SHP77 (cell line): ENCODE results near the gene BUB1.
"Not testable (repeated sequence)": the region's sequence is repeated elsewhere in the genome, so short reads cannot be mapped to it uniquely, and the experiment has no call there.

Experiments
- DNase-seq, 2 experiments: peaks; one replicate each; lab custom pipeline; 2025; lab: John Stamatoyannopoulos, UW

BUB1 gene

DNA sequence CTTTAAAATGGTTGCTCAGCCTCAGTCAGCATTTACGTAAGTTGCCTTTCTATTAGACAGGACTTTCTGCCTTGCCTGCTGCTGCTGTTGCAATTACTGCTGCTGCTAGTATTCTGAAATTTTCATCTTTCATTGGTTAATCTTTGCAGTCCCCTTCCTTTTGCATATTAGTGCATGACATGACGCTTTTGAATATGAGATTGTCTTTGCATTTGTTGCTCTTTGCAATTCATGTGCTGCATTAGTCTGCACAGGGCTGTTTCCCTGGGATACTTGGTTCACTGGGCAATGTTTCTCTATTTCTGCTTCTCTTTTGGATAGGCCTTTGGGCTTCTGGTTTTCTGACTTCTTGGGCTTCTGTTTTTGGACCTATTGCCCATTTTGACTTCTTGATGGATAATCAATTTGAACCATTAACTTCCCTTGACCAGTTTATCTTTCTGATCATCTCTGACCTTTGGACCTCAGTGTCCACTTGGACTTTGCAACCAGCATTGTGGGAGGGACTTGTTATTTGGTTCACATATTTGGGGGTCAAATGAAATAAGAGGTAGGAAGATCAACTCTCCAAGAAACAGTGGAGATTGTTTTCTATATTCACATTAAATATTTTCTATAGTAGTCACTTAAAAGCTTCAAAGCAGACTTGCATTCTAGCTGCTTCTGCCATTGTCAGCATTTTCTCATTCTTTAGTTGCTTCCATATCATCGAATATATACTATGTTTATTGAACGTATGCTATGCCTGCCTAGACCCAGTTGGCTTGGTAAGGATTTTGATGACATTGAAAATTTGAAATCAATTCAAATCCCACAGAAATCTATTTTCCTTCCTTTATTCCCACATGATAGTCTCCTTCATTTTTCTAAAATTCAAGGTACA lies 12.5 kb upstream of the BUB1 start:
- no peak for DNase-seq

DNA sequence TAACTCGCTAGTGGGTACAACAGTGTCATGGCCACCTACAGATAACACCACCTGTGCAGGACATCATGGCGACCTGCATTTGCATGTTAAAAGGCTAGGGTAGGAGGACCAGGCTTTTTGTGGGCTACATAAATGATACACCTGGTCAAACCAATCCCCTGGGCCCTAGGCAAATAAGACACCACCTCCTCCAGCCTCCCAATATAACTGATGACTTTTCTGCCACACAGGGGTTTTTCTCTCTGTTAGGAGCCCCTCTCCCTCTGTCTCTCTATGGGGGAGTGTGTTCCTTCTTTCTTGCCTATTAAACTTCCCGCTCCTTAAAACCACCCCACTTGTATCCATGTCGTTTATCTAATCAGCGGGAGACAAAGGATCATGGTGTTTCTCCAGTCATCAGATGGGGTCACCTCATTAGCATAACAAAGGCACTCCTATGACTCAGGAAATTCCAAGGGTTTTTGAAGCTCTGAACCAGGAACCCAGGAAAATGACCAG lies 10.8 kb upstream of the BUB1 start:
- no peak for DNase-seq

DNA sequence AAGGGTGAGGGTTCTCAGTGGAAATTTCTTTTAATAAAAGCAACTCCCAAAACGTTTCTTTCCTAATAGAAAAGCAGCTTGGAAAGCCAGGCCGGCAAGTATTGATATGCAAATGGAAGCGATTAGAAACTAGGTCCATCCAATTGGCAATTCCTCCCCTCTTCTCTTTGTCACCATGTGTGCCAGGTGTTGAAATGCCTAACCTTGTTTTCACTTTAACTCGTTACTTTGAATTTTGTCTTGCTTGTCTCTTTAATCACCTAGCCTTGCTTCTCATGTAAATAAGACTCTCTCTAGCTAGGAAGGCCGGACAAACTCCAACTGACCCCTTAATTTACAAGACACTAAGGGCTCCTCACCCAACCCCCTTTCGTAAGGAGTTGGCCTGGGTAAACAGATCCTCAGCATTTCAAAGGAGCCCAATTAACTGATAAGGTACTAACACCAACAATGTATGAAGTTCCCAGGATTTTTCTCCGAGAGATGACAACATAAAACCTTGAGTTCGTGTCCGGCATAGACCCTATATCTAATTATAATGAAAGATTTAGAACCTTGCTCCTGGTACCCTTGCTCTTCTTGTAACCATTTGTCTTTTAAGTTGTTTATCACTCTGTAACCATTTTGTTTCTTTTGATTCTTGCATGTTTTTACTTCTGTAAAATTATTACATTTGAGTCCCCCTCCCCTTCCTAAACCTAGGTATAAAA lies 10.1 kb upstream of the BUB1 start:
- not testable (repeated sequence) for DNase-seq

DNA sequence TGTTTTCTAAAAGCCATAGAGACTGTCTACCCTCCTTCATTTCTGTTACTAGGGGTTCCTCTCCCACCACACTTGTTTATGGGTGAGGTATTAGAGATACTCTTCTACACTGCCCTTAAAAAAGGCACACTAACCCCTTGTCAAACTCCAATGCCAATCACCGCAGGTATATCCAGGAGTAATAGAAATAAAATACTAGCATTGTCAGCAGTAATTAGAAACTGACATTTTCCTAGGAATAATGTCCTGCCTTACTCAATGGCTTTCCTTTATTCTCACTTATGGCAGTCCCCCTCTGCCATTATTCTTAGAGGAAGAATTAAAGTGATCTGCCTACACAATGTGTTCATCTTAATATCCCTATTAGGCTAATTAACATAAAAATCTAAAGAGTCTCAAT lies 5.0 kb upstream of the BUB1 start:
- DNase-seq = no peak

- no peak for DNase-seq
Observed at GRCh38 chr2:110682267-110682666, 4.4 kb upstream of the BUB1 start.

DNA sequence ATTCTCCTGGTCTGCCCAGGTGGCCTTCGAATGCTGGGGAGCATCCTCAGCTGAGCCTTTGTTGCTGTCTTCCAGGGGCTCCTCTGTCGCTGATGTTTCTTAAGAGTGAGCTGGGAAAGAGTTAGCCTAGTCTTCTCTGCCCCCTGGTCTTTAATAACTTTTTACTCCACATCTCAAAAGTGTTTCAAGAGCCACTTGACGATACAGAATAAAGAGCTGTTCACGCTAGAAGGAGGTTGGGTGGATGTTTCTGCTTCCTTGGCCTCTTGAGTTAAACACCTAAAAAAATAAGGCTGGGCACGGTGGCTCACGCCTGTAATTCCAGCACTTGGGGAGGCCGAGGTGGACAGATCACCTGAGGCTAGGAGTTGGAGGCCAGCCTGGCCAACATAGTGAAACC lies 2.8 kb upstream of the BUB1 start:
- DNase-seq = no peak

GRCh38 chr2:110679865-110680264 lies 2.0 kb upstream of the BUB1 start:
- DNase-seq = no peak

DNA sequence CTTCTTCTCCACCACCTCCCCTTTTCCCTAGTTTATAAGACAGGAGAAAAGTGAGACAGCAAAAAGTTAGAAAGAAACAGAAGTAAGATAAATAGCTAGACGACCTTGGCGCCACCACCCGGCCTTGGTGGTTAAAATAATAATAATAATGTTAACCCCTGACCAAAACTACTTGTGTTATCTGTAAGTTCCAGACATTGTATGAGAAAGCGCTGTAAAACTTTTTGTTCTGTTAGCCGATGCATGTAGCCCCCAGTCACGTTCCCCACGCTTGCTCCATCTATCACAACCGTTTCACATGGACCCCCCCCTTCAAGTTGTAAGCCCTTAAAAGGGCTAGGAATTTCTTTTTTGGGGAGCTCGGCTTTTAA lies 1.5 kb upstream of the BUB1 start:
- no peak for DNase-seq

DNA sequence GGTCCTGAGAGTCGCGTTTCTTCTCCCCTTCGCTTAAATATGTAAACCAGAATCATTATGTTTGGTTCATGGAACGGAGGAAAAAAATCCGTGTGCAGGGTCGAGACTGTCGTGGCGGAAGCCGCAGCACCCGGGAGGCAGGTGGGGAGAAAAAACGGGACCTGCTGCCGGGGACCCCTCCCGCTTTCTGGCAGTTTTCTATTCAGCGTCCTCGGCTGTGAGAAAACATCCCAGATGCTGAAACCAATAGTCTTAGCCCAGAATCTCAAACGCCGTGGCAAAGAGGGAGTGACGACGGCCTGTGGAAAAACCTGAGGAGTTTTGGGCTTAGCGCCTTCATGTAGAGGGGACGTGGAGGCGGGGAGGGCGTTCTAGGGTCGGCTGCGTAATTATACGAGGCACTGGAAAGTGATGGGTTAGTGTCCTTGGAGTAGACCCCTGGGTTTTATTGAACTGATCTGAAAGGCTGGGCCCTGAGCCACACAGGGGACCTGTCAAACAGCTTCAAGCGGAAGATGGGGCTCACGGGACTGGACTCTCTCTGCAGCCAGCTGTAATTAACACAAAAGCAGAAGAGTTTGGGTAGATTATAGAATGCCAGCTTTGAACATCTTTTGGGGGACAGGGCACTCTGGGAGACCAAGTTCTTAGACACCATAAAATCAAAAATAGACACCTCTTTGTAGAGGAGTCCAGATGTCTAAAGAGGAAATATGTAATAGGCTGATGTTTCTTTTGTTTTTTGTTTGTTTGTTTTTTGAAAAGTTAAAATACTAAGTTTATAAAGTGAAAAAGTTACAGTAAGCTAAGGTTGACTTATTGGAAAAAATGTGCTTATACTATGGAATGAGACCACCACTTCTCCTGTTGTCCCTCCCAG lies 834 bp upstream of the BUB1 start:
- DNase-seq = peak in 1 of 2 experiments; percentile 4

GRCh38 chr2:110677080-110677479 lies 783 bp downstream of the BUB1 start:
- DNase-seq = no peak

DNA sequence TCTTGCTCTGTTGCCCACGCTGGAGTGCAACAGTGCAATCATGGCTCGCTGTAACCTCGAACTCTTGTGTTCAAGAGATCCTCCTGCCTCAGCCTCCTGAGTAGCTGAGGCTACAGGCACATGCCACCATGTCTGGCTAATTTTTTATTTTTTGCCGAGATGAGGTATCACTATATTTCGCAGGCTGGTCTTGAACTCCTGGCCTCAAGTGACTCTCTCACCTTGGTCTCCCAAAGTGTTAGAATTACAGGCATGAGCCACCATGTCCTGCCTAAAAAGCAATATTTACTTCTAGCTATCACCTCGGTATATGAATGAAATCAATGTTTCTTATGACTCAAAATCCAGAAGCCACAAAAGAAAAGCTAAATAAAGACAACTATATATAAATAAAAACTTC lies 2.2 kb downstream of the BUB1 start:
- DNase-seq = no peak

- no peak for DNase-seq
Observed at GRCh38 chr2:110674620-110675555, 3.0 kb downstream of the BUB1 start.

- DNase-seq = no peak
Observed at GRCh38 chr2:110673201-110673600, 4.7 kb downstream of the BUB1 start.

- DNase-seq = no peak
Observed at GRCh38 chr2:110670826-110671225, 7.0 kb downstream of the BUB1 start.

DNA sequence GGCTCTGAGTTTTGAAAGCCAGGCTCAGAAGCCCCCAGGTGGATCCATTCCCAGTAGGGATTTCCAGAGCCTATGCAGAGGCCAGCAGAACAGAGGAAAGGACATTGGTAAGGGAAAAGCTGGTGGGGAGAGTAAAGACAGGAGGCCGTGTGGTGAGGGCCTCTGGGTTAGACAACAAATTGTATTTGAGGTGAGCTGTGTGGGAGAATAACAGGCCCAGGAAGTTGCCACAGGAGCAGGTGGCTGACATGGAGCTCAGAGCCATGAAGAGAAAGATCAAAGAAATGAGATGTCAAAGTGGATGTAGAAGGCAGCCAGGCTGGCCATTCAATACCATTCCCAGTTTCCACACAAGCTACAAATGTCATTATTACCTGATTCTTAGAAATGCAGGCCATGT lies 8.8 kb downstream of the BUB1 start:
- no peak for DNase-seq

GRCh38 chr2:110667071-110667470 lies 10.8 kb downstream of the BUB1 start:
- DNase-seq = no peak

- no peak for DNase-seq
Observed at GRCh38 chr2:110664135-110664534, 13.7 kb downstream of the BUB1 start.

GRCh38 chr2:110662560-110662959 lies 15.3 kb downstream of the BUB1 start:
- no peak for DNase-seq

- DNase-seq = no peak
Observed at GRCh38 chr2:110660558-110660957, 17.3 kb downstream of the BUB1 start.

DNA sequence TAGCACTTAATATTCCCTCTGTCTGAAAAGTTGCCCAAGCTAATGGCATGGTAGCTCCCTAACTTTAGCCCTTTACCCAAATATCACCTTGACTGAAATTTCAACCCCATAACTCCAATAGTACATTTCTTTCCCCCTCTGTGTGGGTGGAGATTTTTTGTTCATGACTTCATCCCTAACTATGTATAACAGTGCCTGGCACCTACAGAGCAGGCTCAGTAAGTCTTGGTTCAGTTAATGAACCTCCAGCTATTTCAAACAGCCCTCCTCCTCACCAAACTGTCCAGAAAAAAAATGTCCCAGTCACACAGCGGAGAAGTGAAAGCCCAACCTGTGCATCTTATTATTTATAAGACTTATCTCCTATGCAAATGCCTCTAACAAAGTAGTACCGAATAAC lies 18.6 kb downstream of the BUB1 start:
- DNase-seq = no peak

GRCh38 chr2:110657724-110658305 lies 20.0 kb downstream of the BUB1 start:
- no peak for DNase-seq
